Colonic mucosa (tissue), 4 donors: ENCODE data around the gene ANKZF1. TPM values are rescaled to one million over a fixed set of nuclear protein-coding genes. Genes with fewer than 3 reads are reported as not detected.

ENCODE experiments used
- DNase-seq: peaks from one replicate; pipeline ENCODE4 v3.0.0-alpha.2; 2020
- H3K27ac ChIP-seq: fragments of 200-600 bp; one replicate; pipeline ENCODE4 v1.8.0; 2021
- H3K27me3 ChIP-seq: fragments of 200-600 bp; one replicate; pipeline ENCODE4 v1.8.0; 2021
- H3K36me3 ChIP-seq: fragments of 200-600 bp; one replicate; pipeline ENCODE4 v1.8.0; 2021
- H3K4me1 ChIP-seq: fragments of 200-600 bp; one replicate; pipeline ENCODE4 v1.8.0; 2021; ENCODE audit warnings: mild to moderate bottlenecking
- H3K4me3 ChIP-seq: fragments of 200-600 bp; one replicate; pipeline ENCODE4 v1.8.0; 2021
- H3K9ac ChIP-seq, 2 donors: one replicate each; pipeline ENCODE4 v1.7.0; 2013; ENCODE audit warnings: control low read depth in 2 of 2, low read depth in 2 of 2, low read length in 2 of 2
- H3K9me3 ChIP-seq: fragments of 200-600 bp; one replicate; pipeline ENCODE4 v1.8.0; 2021
- CTCF ChIP-seq: fragments of 200-600 bp; IDR thresholded peaks from one replicate; pipeline ENCODE4 v1.8.0; 2022; ENCODE audit warnings: antibody characterized with exemption, mild to moderate bottlenecking
- intact Hi-C: fragments of 100-400 bp; cut with DNase I; formaldehyde crosslinking; loops from one replicate; pipeline ENCODE4 v1.14.1; 2022
- total RNA-seq, 2 donors: library from RNA; stranded (reverse); fragmentation: NEBNext Ultra II Directional in 1 of 2; extraction: Animal tissue kit (Norgen Biotek cat#: 25700) in 1 of 2; gene quantifications; one replicate each; pipeline ENCODE4 v1.2.1, GENCODE V29; 2021
- donor health status: healthy.
- donor health status: DM: no; HTN: no; CAD: no.
- donor health status: DM: no; HTN: no; CAD: no.

The ANKZF1 gene
- total RNA-seq, 2 donors from 2014 or later = 56.7 to 67.1 TPM

- H3K27ac ChIP-seq = peak overlapping the region; percentile 93
- H3K27me3 ChIP-seq = no peaks in the 10 kb centered on the region
- DNase-seq = peak; percentile 68
- H3K9me3 ChIP-seq = no peaks in the 10 kb centered on the region
- peak overlapping the region; percentile 65 for H3K4me3 ChIP-seq
- peaks cover 6% of the 10 kb centered on the region for H3K4me1 ChIP-seq
- H3K9ac ChIP-seq = peak overlapping the region; percentile 56 to 85
- no peak for TF ChIP-seq CTCF
- H3K36me3 ChIP-seq = peaks cover 15% of the 10 kb centered on the region
- intact Hi-C loops = loop anchor here (5.0 kb wide), 1 partner anchor 46 kb away; the partner anchor contains the start of gene SLC23A3
Measured at GRCh38 chr2:219218217-219218731, 11.3 kb upstream of the ANKZF1 start.

GRCh38 chr2:219218732-219219701, 10.6 kb upstream of the ANKZF1 start, which contains the start of gene ABCB6:
Gene ABCB6, minus strand, starts transcription at chr2:219218958. Its CDS starts 285 bp downstream, at chr2:219218673.
- Histone ChIP-seq H3K4me1 (peaks cover 6% of the 10 kb centered on the region), H3K36me3 (peaks cover 22% of the 10 kb centered on the region), H3K27me3 (no peaks in the 10 kb centered on the region), H3K9me3 (no peaks in the 10 kb centered on the region), H3K9ac (peak within 1 kb of the TSS; percentile 56 to 85), H3K27ac (peak within 1 kb of the TSS; percentile 93), H3K4me3 (peak within 1 kb of the TSS; percentile 65)
- no peak for TF ChIP-seq CTCF
- intact Hi-C loops = loop anchor here (5.0 kb wide), 1 partner anchor 47 kb away; the partner anchor contains the start of gene SLC23A3
- DNase-seq = peak; percentile 97

- Histone ChIP-seq H3K36me3 (peaks cover 31% of the 10 kb centered on the region), H3K4me3 (no peak overlapping the region), H3K9me3 (no peaks in the 10 kb centered on the region), H3K4me1 (peaks cover 6% of the 10 kb centered on the region), H3K27me3 (no peaks in the 10 kb centered on the region), H3K27ac (no peak overlapping the region), H3K9ac (no peak overlapping the region)
- TF ChIP-seq CTCF = no peak
- no peak for DNase-seq
- intact Hi-C loops = loop anchor here (5.0 to 10.0 kb wide), 2 partner anchors 48 to 75 kb away; partner anchors contain the start of gene SLC23A3
Measured at GRCh38 chr2:219219784-219220532, 9.6 kb upstream of the ANKZF1 start.

- peaks cover 6% of the 10 kb centered on the region for H3K4me1 ChIP-seq
- H3K27ac ChIP-seq = no peak overlapping the region
- no peak overlapping the region for H3K9ac ChIP-seq
- peaks cover 31% of the 10 kb centered on the region for H3K36me3 ChIP-seq
- H3K4me3 ChIP-seq = no peak overlapping the region
- no peaks in the 10 kb centered on the region for H3K9me3 ChIP-seq
- no peak for DNase-seq
- intact Hi-C loops = loop anchor here (10.0 kb wide), 1 partner anchor 74 kb away; no protein-coding TSS in a partner anchor
- no peaks in the 10 kb centered on the region for H3K27me3 ChIP-seq
- TF ChIP-seq CTCF = no peak
Measured at GRCh38 chr2:219220652-219221402, 8.8 kb upstream of the ANKZF1 start.
